OCI-M1 (cell line): ENCODE data around the gene XRRA1.

Experiments
- DNase-seq: peaks from one replicate; lab custom pipeline; 2025; lab: John Stamatoyannopoulos, UW

Gene XRRA1

GRCh38 chr11:74950374-74950969 is 1.6 kb upstream of the XRRA1 start:
- DNase-seq = no peak

DNA sequence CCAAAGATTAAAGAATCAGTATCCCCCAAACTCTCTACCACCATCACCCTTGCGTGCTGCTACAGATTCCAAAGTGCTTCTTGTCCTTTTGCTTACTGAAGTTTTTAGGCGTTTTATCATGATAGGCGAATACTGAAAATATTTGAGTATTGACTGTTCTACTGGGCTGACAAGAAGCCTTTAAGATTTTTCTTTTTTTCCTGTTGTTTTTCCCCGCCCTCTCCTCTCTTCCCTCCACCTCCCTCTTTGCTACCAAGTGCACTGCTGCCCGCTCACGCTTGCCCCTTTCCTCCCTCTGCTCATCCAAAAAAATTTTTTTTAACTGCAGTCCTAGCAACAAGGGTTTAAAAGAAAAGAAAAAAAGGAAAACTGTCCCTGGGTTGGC is 854 bp upstream of the XRRA1 start:
- DNase-seq = peak; percentile 72

DNA sequence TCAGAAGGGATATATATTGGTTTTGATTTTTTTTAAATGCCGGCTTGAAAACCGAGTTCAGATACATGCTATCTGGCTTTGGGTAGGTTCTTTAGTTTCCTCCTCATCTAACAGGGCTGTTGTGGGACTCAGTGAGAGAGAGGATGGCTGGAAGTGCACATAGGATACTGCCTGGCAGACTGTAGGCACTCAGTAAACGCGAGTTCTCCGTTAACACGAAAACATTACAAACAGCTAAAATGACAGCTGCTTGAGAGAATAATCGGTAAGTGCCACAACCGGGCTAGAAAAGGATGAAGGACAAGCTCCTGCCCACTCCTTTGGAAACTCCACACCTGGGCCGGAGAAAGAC is 369 bp downstream of the XRRA1 start:
- no peak for DNase-seq

DNA sequence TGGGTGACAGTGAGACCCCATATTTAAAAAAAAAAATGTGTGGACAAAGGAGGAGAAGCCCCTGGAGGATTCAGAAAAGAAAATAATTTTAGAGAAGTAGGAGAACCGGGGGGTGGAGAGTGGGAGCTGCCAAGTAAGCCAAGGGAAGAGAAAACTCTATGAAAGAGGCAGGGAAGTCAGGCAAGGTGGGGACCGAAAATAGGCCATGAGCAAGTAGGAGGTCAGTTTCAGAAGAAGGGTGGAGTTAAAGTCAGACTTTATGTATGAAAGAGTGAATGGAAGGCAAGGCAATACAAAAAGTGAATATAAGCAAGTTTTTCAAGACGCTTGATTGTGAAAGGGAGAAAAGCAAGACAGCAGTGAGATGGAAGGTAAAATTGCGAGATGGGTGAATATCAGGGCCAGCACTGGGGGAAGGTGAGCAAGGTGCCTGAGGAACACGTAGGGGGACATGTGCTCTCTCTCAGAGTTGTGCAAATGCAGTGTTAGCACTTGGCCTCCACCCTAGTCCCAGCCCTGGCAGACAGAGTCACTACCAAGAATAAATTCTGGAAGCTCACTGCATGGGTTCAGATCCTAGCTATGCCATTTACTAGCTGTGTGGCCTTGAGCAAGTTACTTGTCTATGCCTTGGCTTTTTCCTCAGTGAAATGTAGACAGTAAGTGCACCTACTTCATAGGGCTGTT is 6.7 kb downstream of the XRRA1 start:
- no peak for DNase-seq

DNA sequence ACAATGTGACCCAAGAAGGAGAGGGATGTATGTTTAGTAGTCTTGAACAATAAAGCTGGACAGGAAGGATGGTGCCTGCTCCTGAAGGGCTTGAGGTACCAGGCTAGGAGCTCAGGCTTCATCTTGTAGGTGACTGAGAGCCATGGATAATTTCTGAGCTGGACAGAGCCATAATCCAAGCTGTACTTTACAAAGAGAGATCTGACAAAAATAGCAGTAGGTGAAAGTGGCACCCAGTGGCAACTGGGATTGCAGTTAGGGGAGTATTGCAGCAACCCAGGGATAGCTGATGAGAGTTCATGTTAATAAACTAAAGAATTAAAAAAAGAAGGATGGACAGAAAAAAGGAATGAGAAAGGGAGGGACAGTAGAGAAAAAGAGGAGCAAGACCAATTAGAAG is 7.4 kb downstream of the XRRA1 start:
- DNase-seq = no peak

DNA sequence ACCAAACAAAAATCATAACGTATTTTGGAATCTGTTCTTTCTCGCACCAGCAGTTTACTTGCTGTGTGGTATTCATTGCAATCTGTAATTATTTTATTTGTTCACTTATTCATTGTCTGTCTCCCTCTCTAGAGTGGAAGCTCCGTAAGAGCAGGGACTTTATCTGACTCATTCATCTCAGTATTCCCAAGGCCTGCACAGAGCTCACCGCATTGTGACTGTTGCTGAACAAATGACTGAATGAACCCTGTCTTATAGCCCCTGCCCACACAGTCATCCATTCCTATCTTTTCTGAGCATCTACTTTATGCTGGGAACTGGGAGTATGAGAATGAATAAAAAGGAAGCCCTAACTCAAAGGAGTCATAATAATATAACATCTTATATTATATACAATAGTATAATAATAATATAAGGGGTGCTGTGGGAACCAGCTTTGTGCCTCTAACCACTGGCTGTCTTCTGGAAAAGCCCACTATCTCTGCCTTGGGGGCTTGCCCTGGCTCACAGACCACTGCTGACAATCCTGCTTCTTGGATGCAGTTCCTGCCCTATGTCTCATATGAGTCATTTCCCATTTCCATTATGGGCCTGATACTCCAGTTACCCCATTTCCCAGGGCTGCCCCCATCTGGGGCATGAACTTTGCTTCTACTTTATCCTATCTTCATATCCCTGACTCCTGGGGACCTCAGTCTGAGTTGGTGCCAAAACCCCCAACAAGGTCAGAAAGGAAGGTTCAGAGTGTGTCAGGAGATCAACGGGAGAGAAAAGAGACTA is 11.0 kb downstream of the XRRA1 start:
- no peak for DNase-seq

DNA sequence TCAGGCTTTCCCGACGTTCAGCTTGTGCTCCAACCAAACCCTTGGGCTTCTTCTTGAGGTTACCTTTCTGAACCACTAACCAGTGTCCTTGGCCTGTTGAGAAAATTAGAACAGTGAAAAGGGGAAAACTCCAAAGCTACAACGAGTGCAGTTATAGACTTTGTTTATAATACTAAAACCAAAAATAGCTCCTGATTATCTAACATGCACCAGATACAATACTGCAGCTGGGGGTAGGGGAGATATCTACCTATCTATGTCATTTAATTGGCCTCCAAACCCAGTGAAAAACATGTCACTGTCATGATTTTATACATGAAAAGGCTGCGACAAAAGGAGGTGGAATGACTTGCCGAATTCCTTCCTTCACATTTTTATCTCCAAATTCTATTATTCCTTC is 11.9 kb downstream of the XRRA1 start:
- no peak for DNase-seq

- no peak for DNase-seq
Observed at GRCh38 chr11:74936087-74936486, 12.8 kb downstream of the XRRA1 start.

DNA sequence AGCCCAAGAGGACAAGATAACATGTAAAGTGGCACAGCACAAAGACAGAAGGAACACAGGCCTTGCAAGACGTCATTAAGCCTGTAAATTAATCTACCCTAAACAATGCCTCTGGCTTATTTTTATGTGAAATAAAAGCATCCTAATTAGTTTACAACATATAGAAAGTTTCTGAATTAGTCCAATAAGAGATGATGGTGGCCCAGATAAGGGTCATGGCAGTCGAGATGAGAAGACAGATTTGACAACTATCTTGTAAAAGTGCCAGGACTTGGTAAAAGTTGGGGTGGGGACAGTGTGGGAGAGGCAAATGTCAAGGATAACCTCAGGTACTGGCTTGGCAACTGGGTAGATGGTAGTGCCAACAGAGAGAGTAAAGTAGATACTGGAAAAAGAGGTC is 13.6 kb downstream of the XRRA1 start:
- DNase-seq = no peak

DNA sequence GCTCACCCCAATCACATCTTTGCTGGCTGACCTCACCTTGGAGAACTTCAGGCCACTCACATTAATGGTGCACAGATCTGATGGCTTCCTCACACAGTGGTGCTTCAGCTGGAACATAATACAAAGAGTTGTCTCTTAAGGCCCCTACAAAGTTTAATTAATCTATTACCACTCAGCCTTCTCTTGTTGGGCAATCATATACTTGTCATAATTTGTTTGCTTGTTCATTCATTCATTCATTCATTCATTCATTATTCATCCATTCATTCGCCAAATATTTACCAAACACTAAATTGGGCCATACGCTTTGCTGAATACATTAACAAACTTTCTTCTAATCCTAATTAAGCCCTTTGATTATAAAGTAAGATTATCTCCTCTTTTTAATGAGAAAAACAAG is 15.1 kb downstream of the XRRA1 start:
- no peak for DNase-seq

GRCh38 chr11:74932797-74933196 is 16.1 kb downstream of the XRRA1 start:
- DNase-seq = no peak

DNA sequence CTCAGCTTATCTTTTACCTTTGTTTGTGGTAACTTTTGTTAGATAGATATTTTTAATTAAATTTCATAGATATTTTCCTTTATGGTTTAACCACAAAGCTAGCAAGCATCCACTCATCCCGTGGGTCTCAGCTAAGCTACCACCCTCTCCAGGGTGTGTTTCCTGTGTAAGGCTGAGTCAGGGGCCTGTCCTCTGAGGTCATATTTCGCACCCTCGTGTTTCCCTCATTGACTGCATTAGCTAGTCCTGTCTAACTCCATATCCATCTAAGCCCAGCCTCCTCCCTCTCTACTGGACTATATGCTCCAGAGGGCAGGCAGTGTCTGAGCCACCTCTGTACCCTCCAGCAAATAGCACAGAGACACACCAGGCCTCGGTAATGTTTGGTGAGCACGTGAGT is 16.7 kb downstream of the XRRA1 start:
- no peak for DNase-seq

DNA sequence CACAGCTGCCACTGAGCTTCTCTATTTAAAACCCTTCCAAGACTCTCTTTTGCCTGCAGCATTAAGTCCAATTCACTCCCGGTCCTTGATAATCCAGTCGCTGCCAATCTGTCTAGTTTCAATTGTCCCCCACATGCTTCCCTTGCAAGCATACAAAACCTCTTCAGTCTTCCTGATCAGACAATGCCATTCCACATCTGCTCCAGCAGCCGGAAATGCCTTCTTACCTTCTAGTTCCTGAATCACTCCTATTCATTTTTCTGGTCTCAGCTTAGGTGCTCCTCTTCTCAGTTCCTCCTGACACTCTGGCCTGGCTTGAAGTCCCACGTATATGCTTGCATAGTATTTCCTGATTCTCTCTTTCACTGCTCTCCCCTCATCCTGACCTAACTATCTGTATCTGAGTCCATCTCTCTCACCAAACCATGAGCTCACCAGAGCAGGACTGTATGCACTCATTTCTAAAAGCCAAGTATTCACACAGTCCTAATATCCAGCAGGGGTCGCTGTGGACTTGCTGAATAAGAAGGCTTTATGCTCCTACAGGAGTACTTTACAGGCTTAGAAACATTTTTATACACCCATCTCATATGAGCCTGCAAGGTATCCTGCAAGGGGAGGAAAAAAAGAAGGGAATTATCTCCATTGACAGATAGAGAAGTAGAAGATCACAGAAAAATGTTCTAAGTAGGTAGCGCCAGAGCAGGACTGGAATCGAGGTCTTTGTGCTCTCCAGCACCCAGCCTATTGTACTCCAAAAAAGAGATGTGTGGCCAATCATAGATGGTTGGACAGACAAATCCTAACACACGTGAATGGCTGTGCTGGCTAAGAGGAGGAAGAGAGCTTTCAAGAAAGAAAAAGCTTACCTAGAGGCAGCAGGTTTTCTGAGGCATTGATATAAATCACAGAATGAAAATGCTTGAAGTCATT is 19.2 kb downstream of the XRRA1 start:
- DNase-seq = peak; percentile 99

DNA sequence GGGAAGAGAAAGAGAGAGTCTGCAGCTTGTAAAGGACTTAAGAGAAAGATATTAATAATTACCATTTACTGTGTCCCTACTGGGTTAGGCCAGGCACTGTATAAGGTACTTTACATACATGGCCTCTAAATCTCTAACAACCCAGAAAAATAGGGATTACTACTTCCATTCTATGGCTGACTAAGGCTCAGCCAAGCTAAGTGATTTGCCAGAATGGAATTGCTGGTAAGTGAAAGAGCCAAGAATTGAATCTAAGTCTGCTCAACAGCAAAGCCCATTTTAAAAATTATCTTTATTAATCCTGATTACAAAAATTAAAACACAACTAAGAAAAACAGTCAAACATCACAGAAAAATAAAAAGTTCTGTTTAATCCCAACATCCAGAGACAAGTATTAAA is 21.4 kb downstream of the XRRA1 start:
- no peak for DNase-seq

GRCh38 chr11:74926304-74927030 is 22.4 kb downstream of the XRRA1 start:
- peak; percentile 60 for DNase-seq

- DNase-seq = no peak
Observed at GRCh38 chr11:74925281-74925680, 23.6 kb downstream of the XRRA1 start.

DNA sequence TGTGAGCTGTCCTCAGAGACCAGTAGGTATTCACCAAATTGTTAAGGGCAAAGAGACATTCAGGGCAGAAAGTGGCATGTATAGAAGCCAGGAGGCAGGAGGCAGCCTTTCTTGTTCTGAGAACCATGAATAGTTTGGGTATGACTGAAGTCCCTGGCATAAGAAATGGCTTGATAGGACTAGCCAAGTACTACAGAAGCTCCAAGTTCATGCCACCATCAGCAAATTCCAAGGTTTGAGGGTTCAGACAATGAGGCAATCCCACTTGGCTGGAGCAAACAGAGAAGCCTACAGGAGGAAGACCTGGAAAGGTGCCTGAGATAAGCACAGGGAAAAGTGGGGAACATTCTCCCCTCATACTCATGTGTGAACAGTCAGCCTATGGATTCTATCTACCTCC is 25.8 kb downstream of the XRRA1 start:
- no peak for DNase-seq

GRCh38 chr11:74909812-74910211 is 39.1 kb downstream of the XRRA1 start:
- no peak for DNase-seq

GRCh38 chr11:74909385-74909784 is 39.5 kb downstream of the XRRA1 start:
- no peak for DNase-seq

DNA sequence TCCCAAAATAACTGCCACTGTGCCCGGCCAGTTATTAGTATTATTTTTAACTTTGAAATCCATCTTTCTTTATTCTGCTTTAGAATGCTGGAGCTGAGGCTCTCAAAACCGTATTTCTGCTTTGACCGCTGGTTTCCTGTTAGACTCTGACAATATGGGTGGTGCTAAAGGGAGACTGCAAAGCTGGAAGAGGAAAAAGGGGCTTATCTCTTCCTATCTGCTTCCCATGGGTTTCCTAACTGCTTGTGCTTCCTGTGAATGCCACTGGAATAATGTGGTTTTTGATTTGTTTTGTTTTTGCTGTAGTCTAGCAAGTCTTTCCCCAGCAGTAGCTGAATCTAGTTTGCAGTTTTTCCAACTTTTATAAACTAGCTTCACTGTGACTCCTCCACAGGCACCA is 43.6 kb downstream of the XRRA1 start:
- DNase-seq = no peak

DNA sequence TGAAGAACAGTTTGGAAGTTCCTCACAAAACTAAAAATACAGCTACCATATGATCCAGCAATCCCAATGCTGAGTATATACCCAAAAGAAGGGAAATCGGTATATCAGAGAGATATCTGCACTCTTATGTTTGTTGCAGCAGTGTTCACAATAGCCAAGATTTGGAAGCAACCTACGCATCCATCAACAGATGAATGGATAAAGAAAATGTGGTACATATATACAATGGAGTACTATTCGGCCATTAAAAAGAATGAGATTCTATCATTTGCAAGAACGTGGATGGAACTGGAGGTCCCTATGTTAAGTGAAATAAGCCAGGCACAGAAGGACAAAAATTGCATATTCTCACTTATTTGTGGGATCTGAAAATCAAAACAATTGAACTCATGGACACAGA is 46.5 kb downstream of the XRRA1 start:
- DNase-seq = no peak

GRCh38 chr11:74896311-74896710 is 52.6 kb downstream of the XRRA1 start:
- no peak for DNase-seq
